Transverse colon (tissue), 4 donors: ENCODE results near the gene RAPGEF3.

Source experiments
- CTCF ChIP-seq, 5 experiments: fragments of 200-600 bp in 3 of 5; fragments of 450-650 bp in 2 of 5; sonication (generic) in 3 of 5; IDR thresholded peaks; 1 replicate in 2 of 5; 2 replicates in 3 of 5; pipeline ENCODE4 v1.5.1; 2016 to 2017; ENCODE audit warnings: antibody characterized with exemption in 5 of 5, inconsistent platforms in 3 of 5, mild to moderate bottlenecking in 2 of 5, moderate library complexity in 1 of 5
- EP300 ChIP-seq: sonication (generic); formaldehyde crosslinking; IDR thresholded peaks from one replicate; pipeline ENCODE4 v1.6.1; 2017; ENCODE audit warnings: antibody characterized with exemption, low read depth
- POLR2A ChIP-seq: fragments of 450-650 bp; IDR thresholded peaks from one replicate; pipeline ENCODE4 v1.6.1; 2016; ENCODE audit warnings: antibody characterized with exemption, mild to moderate bottlenecking, moderate library complexity
- POLR2AphosphoS5 ChIP-seq, 3 donors: sonication (generic); formaldehyde crosslinking; IDR thresholded peaks; one replicate each; pipeline ENCODE4 v1.6.1; 2016; ENCODE audit warnings: antibody characterized with exemption in 3 of 3

GRCh38 chr12:47776471-47777143, 17.9 kb upstream of the RAPGEF3 start:
- TF ChIP-seq CTCF (IDR thresholded peaks at IDR 0.05) (no peak), POLR2A (no peak), EP300 (no peak), POLR2AphosphoS5 (IDR thresholded peaks at IDR 0.05) (no peak)
